ENCODE results near the gene HACD2.

DNA sequence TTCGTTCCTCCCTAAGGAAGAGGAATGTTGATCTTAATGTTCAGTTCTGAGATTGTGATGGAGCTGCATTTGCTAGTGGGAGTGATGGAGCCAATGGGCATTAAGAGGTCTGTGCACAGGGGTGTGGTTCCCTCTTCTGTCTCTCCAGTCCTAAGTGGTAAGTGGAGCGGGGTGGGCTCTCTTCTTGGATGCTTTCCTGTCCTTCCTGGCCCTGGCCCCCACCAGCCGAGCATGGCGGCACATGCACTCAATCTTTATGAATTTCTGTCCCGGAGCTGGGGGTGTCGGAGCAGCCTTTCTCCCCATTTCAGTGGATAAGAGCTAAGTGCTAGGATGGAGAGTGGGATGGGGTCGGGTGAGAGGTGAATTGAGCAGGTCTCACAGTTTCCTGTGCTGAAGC, 98.4 kb downstream of the HACD2 start:
- no peak for TF ChIP-seq EZH2 (IDR thresholded peaks at IDR 0.05)
- TF ChIP-seq POLR2AphosphoS5 (IDR thresholded peaks at IDR 0.05; ENCODE audit: borderline replicate concordance, low read depth, low read length): no peak
- TF ChIP-seq FOXP2 (optimal IDR thresholded peaks at IDR 0.05; ENCODE audit: control extremely low read depth, extremely low read length, insufficient read depth): no peak

All from SK-N-MC (cell line).